ENCODE results near the gene ERICH3. TPM values are rescaled to one million over a fixed set of nuclear protein-coding genes. Genes with fewer than 3 reads are reported as not detected.

Gene ERICH3
- total RNA-seq, 1 donor from 2014 or later, result 0.24 TPM

- no peak overlapping the region for H3K27ac Mint-ChIP-seq
- TF ChIP-seq CTCF (conservative IDR thresholded peaks at IDR 0.05), result no peak
- DNase-seq (ENCODE audit: extremely low spot score, unreplicated experiment), result no peak
- H3K4me1 Mint-ChIP-seq (ENCODE audit: unreplicated experiment), result no peaks in the 10 kb centered on the region
- H3K4me3 Mint-ChIP-seq, result no peak overlapping the region
- no peaks in the 10 kb centered on the region for H3K27me3 Mint-ChIP-seq
- H3K36me3 Mint-ChIP-seq, result no peaks in the 10 kb centered on the region
- H3K9me3 Mint-ChIP-seq, result no peaks in the 10 kb centered on the region
Measured at GRCh38 chr1:74620242-74620641, 53.4 kb downstream of the ERICH3 start.

GRCh38 chr1:74618974-74619373, 54.6 kb downstream of the ERICH3 start:
- no peaks in the 10 kb centered on the region for H3K4me1 Mint-ChIP-seq (ENCODE audit: unreplicated experiment)
- no peak for TF ChIP-seq CTCF (conservative IDR thresholded peaks at IDR 0.05)
- no peaks in the 10 kb centered on the region for H3K9me3 Mint-ChIP-seq
- no peak overlapping the region for H3K27ac Mint-ChIP-seq
- no peaks in the 10 kb centered on the region for H3K27me3 Mint-ChIP-seq
- no peak overlapping the region for H3K4me3 Mint-ChIP-seq
- H3K36me3 Mint-ChIP-seq, result no peaks in the 10 kb centered on the region
- no peak for DNase-seq (ENCODE audit: extremely low spot score, unreplicated experiment)

- H3K27ac Mint-ChIP-seq, result no peak overlapping the region
- no peaks in the 10 kb centered on the region for H3K36me3 Mint-ChIP-seq
- H3K9me3 Mint-ChIP-seq, result no peaks in the 10 kb centered on the region
- H3K4me3 Mint-ChIP-seq, result no peak overlapping the region
- no peaks in the 10 kb centered on the region for H3K4me1 Mint-ChIP-seq (ENCODE audit: unreplicated experiment)
- no peaks in the 10 kb centered on the region for H3K27me3 Mint-ChIP-seq
- no peak for DNase-seq (ENCODE audit: extremely low spot score, unreplicated experiment)
- TF ChIP-seq CTCF (conservative IDR thresholded peaks at IDR 0.05), result no peak
Measured at GRCh38 chr1:74613894-74614293, 59.7 kb downstream of the ERICH3 start.

- Mint-ChIP-seq H3K9me3 (no peaks in the 10 kb centered on the region), H3K36me3 (no peaks in the 10 kb centered on the region), H3K27me3 (no peaks in the 10 kb centered on the region), H3K4me3 (no peak overlapping the region), H3K4me1 (ENCODE audit: unreplicated experiment) (no peaks in the 10 kb centered on the region), H3K27ac (no peak overlapping the region)
- no peak for DNase-seq (ENCODE audit: extremely low spot score, unreplicated experiment)
- no peak for TF ChIP-seq CTCF (conservative IDR thresholded peaks at IDR 0.05)
Measured at GRCh38 chr1:74611887-74612286, 61.7 kb downstream of the ERICH3 start.

GRCh38 chr1:74610961-74611360, 62.6 kb downstream of the ERICH3 start:
- no peak overlapping the region for H3K4me3 Mint-ChIP-seq
- no peaks in the 10 kb centered on the region for H3K36me3 Mint-ChIP-seq
- no peak overlapping the region for H3K27ac Mint-ChIP-seq
- H3K4me1 Mint-ChIP-seq (ENCODE audit: unreplicated experiment), result no peaks in the 10 kb centered on the region
- DNase-seq (ENCODE audit: extremely low spot score, unreplicated experiment), result no peak
- H3K27me3 Mint-ChIP-seq, result peaks cover 3% of the 10 kb centered on the region
- no peak for TF ChIP-seq CTCF (conservative IDR thresholded peaks at IDR 0.05)
- H3K9me3 Mint-ChIP-seq, result no peaks in the 10 kb centered on the region

GRCh38 chr1:74609810-74610371, 63.7 kb downstream of the ERICH3 start:
- no peaks in the 10 kb centered on the region for H3K4me1 Mint-ChIP-seq (ENCODE audit: unreplicated experiment)
- no peak overlapping the region for H3K27ac Mint-ChIP-seq
- no peak for TF ChIP-seq CTCF (conservative IDR thresholded peaks at IDR 0.05)

More at GRCh38 chr1:74609810-74610371, 63.7 kb downstream of the ERICH3 start:
- H3K36me3 Mint-ChIP-seq, result no peaks in the 10 kb centered on the region
- no peak overlapping the region for H3K4me3 Mint-ChIP-seq
- H3K9me3 Mint-ChIP-seq, result no peaks in the 10 kb centered on the region
- H3K27me3 Mint-ChIP-seq, result peaks cover 3% of the 10 kb centered on the region
- no peak for DNase-seq (ENCODE audit: extremely low spot score, unreplicated experiment)
